ENCODE data around the gene KIAA1217.
A peak's percentile ranks its signal among the peaks of the same experiment; 100 is the strongest.

Gene KIAA1217

GRCh38 chr10:24208661-24209431, at the start of gene KIAA1217:
Gene KIAA1217 (plus strand): TSS chr10:24209138. CDS start chr10:24209194, 56 bp downstream.
- Mint-ChIP-seq H3K36me3 (no peaks in the 10 kb centered on the region), H3K9me3 (peaks cover 2% of the 10 kb centered on the region), H3K4me1 (peaks cover 5% of the 10 kb centered on the region), H3K4me3 (peak within 1 kb of the TSS; percentile 62), H3K27me3 (peaks cover 13% of the 10 kb centered on the region), H3K27ac (no peak within 1 kb of the TSS)
- ATAC-seq (ENCODE audit: low read depth) (no peak), DNase-seq (ENCODE audit: low spot score in 2 of 2) (no peak)

- Mint-ChIP-seq H3K36me3 (no peaks in the 10 kb centered on the region), H3K27me3 (no peaks in the 10 kb centered on the region), H3K9me3 (no peaks in the 10 kb centered on the region), H3K4me3 (no peak overlapping the region), H3K27ac (no peak overlapping the region), H3K4me1 (no peaks in the 10 kb centered on the region)
- no peak for DNase-seq (ENCODE audit: low spot score in 2 of 2)
- ATAC-seq (ENCODE audit: low read depth) = no peak
Measured at GRCh38 chr10:24162206-24162985, 46.5 kb upstream of the KIAA1217 start.

- Mint-ChIP-seq H3K4me1 (no peaks in the 10 kb centered on the region), H3K4me3 (no peak overlapping the region), H3K27me3 (no peaks in the 10 kb centered on the region), H3K9me3 (no peaks in the 10 kb centered on the region), H3K36me3 (no peaks in the 10 kb centered on the region), H3K27ac (no peak overlapping the region)
- ATAC-seq (ENCODE audit: low read depth) (no peak), DNase-seq (ENCODE audit: low spot score in 2 of 2) (no peak)
Measured at GRCh38 chr10:24163485-24163884, 45.5 kb upstream of the KIAA1217 start.

- H3K27me3 Mint-ChIP-seq = peaks cover 1% of the 10 kb centered on the region
- DNase-seq (ENCODE audit: low spot score in 2 of 2) (no peak), ATAC-seq (ENCODE audit: low read depth) (no peak)
- no peak overlapping the region for H3K27ac Mint-ChIP-seq
- no peaks in the 10 kb centered on the region for H3K36me3 Mint-ChIP-seq
- no peaks in the 10 kb centered on the region for H3K9me3 Mint-ChIP-seq
- H3K4me1 Mint-ChIP-seq = no peaks in the 10 kb centered on the region
- no peak overlapping the region for H3K4me3 Mint-ChIP-seq
Measured at GRCh38 chr10:24168258-24169170, 40.4 kb upstream of the KIAA1217 start.

- Mint-ChIP-seq H3K27ac (no peak overlapping the region), H3K4me3 (no peak overlapping the region), H3K9me3 (peaks cover 4% of the 10 kb centered on the region), H3K36me3 (no peaks in the 10 kb centered on the region), H3K27me3 (peaks cover 1% of the 10 kb centered on the region), H3K4me1 (no peaks in the 10 kb centered on the region)
- no peak for ATAC-seq (ENCODE audit: low read depth)
- DNase-seq (ENCODE audit: low spot score in 2 of 2) = no peak
Measured at GRCh38 chr10:24170199-24170598, 38.7 kb upstream of the KIAA1217 start.

GRCh38 chr10:24172909-24173308, 36.0 kb upstream of the KIAA1217 start:
- Mint-ChIP-seq H3K9me3 (peaks cover 7% of the 10 kb centered on the region), H3K27ac (no peak overlapping the region), H3K4me1 (no peaks in the 10 kb centered on the region), H3K4me3 (no peak overlapping the region), H3K27me3 (peaks cover 1% of the 10 kb centered on the region), H3K36me3 (no peaks in the 10 kb centered on the region)
- DNase-seq (ENCODE audit: low spot score in 2 of 2) (no peak), ATAC-seq (ENCODE audit: low read depth) (no peak)

- Mint-ChIP-seq H3K9me3 (peaks cover 9% of the 10 kb centered on the region), H3K27ac (no peak overlapping the region), H3K27me3 (peaks cover 1% of the 10 kb centered on the region), H3K4me1 (no peaks in the 10 kb centered on the region), H3K4me3 (no peak overlapping the region), H3K36me3 (no peaks in the 10 kb centered on the region)
- DNase-seq (ENCODE audit: low spot score in 2 of 2) = no peak
- ATAC-seq (ENCODE audit: low read depth) = no peak
Measured at GRCh38 chr10:24174014-24174413, 34.9 kb upstream of the KIAA1217 start.

- H3K4me1 Mint-ChIP-seq = no peaks in the 10 kb centered on the region
- no peak overlapping the region for H3K27ac Mint-ChIP-seq
- no peak overlapping the region for H3K4me3 Mint-ChIP-seq
- DNase-seq (ENCODE audit: low spot score in 2 of 2) (no peak), ATAC-seq (ENCODE audit: low read depth) (no peak)
- peaks cover 15% of the 10 kb centered on the region for H3K9me3 Mint-ChIP-seq
- H3K27me3 Mint-ChIP-seq = no peaks in the 10 kb centered on the region
- H3K36me3 Mint-ChIP-seq = no peaks in the 10 kb centered on the region
Measured at GRCh38 chr10:24176658-24177057, 32.3 kb upstream of the KIAA1217 start.

- H3K9me3 Mint-ChIP-seq = peaks cover 15% of the 10 kb centered on the region
- no peaks in the 10 kb centered on the region for H3K36me3 Mint-ChIP-seq
- DNase-seq (ENCODE audit: low spot score in 2 of 2) (no peak), ATAC-seq (ENCODE audit: low read depth) (no peak)
- H3K27ac Mint-ChIP-seq = no peak overlapping the region
- H3K27me3 Mint-ChIP-seq = no peaks in the 10 kb centered on the region
- H3K4me1 Mint-ChIP-seq = no peaks in the 10 kb centered on the region
- no peak overlapping the region for H3K4me3 Mint-ChIP-seq
Measured at GRCh38 chr10:24177636-24178035, 31.3 kb upstream of the KIAA1217 start.

- ATAC-seq (ENCODE audit: low read depth) = no peak
- Mint-ChIP-seq H3K36me3 (no peaks in the 10 kb centered on the region), H3K9me3 (peaks cover 8% of the 10 kb centered on the region), H3K4me1 (no peaks in the 10 kb centered on the region), H3K27ac (no peak overlapping the region), H3K27me3 (no peaks in the 10 kb centered on the region), H3K4me3 (no peak overlapping the region)
- DNase-seq (ENCODE audit: low spot score in 2 of 2) = no peak
Measured at GRCh38 chr10:24180891-24181290, 28.0 kb upstream of the KIAA1217 start.

- Mint-ChIP-seq H3K9me3 (peaks cover 3% of the 10 kb centered on the region), H3K36me3 (no peaks in the 10 kb centered on the region), H3K4me1 (no peaks in the 10 kb centered on the region), H3K27me3 (no peaks in the 10 kb centered on the region), H3K27ac (no peak overlapping the region), H3K4me3 (no peak overlapping the region)
- no peak for ATAC-seq (ENCODE audit: low read depth)
- no peak for DNase-seq (ENCODE audit: low spot score in 2 of 2)
Measured at GRCh38 chr10:24184455-24184854, 24.5 kb upstream of the KIAA1217 start.

- peaks cover 3% of the 10 kb centered on the region for H3K27me3 Mint-ChIP-seq
- no peaks in the 10 kb centered on the region for H3K36me3 Mint-ChIP-seq
- H3K4me3 Mint-ChIP-seq = no peak overlapping the region
- H3K27ac Mint-ChIP-seq = no peak overlapping the region
- H3K4me1 Mint-ChIP-seq = no peaks in the 10 kb centered on the region
- DNase-seq (ENCODE audit: low spot score in 2 of 2) (no peak), ATAC-seq (ENCODE audit: low read depth) (no peak)
- no peaks in the 10 kb centered on the region for H3K9me3 Mint-ChIP-seq
Measured at GRCh38 chr10:24193330-24193729, 15.6 kb upstream of the KIAA1217 start.

GRCh38 chr10:24197263-24197662, 11.7 kb upstream of the KIAA1217 start:
- Mint-ChIP-seq H3K27ac (peak overlapping the region; percentile 6), H3K27me3 (peaks cover 3% of the 10 kb centered on the region), H3K4me3 (no peak overlapping the region), H3K9me3 (no peaks in the 10 kb centered on the region), H3K4me1 (no peaks in the 10 kb centered on the region), H3K36me3 (no peaks in the 10 kb centered on the region)
- no peak for DNase-seq (ENCODE audit: low spot score in 2 of 2)
- ATAC-seq (ENCODE audit: low read depth) = no peak

Data from memory B cell (primary cell).